Psoas muscle (tissue), 8 donors: Measurements from ENCODE around the gene SLFNL1. TPM values are rescaled to one million over a fixed set of nuclear protein-coding genes. Genes with fewer than 3 reads are reported as not detected.

Source experiments
- ATAC-seq, 4 donors: fragments of 200-7000 bp; cut with Tn5 transposase; one replicate each; pipeline ENCODE4 v1.9.1; 2020; ENCODE audit warnings: moderate library complexity in 3 of 4, mild to moderate bottlenecking in 2 of 4
- DNase-seq, 2 donors: peaks; one replicate each; pipeline ENCODE4 v3.0.0-alpha.2; 2020
- H3K27ac ChIP-seq: fragments of 200-600 bp; one replicate; pipeline ENCODE4 v1.8.0; 2022
- H3K27me3 ChIP-seq, 3 donors: fragments of 200-600 bp in 1 of 3; one replicate each; pipeline versions ENCODE4 v1.6.1 to v1.8.0; 2013 to 2022; ENCODE audit warnings: low read length in 2 of 3, mild to moderate bottlenecking in 2 of 3, moderate library complexity in 1 of 3; ENCODE audit not compliant: insufficient read depth in 3 of 3
- H3K36me3 ChIP-seq, 2 donors: fragments of 200-600 bp in 1 of 2; one replicate each; pipeline versions ENCODE4 v1.6.1 to v1.8.0; 2013 to 2022; ENCODE audit warnings: low read depth in 1 of 2, mild to moderate bottlenecking in 1 of 2, moderate library complexity in 1 of 2; ENCODE audit not compliant: insufficient read depth in 1 of 2
- H3K4me1 ChIP-seq: fragments of 200-600 bp; one replicate; pipeline ENCODE4 v1.8.0; 2022
- H3K4me3 ChIP-seq: fragments of 200-600 bp; one replicate; pipeline ENCODE4 v1.8.0; 2022; ENCODE audit warnings: mild to moderate bottlenecking
- H3K9me3 ChIP-seq: fragments of 200-600 bp; one replicate; pipeline ENCODE4 v1.8.0; 2022
- WGBS, 3 donors: extraction: QIAGEN DNeasy Blood & Tissue Kit; methylation state at CpG; one replicate each; pipeline versions ENCODE4 v1.1.6 to v1.1.7; 2013; 5-methylcytosine and 5-hydroxymethylcytosine counted together
- intact Hi-C, 2 donors: fragments of 100-400 bp; cut with DNase I; formaldehyde crosslinking; loops; one replicate each; pipeline versions ENCODE4 v1.11.0 to v1.14.2; 2022
- polyA plus RNA-seq, 3 donors: library from polyadenylated mRNA; stranded (reverse); fragments of 200-250 nt; gene quantifications; one replicate each; pipeline ENCODE4 v1.2.3, GENCODE V29; 2013
- total RNA-seq, 4 donors: library from RNA; stranded (reverse); fragmentation: NEBNext Ultra II Directional in 2 of 4; extraction: Animal tissue kit (Norgen Biotek cat#: 25700) in 2 of 4; gene quantifications; one replicate each; pipeline versions ENCODE4 v1.2.1 to v1.2.4, GENCODE V29; 2021 to 2023
- TF ChIP-seq, protein P1 (sequence below): fragments of 200-600 bp; IDR thresholded peaks from one replicate; pipeline ENCODE4 v1.8.0; 2022; ENCODE audit warnings: antibody characterized with exemption
- donor health status: healthy with polysubstance abuse.
- donor health status: DM: no; HTN: no; CAD: no; lungs with moderate emphysema.
- donor health status: Bipolar disorder and iron deficiency.
- donor health status: healthy.
- donor health status: DM: yes; HTN: yes; CAD: no.
- donor health status: DM: no; HTN: no; CAD: no.
- donor health status: DM: no; HTN: no; CAD: no.
- donor health status: DM: yes; HTN: yes; CAD: no.

Gene SLFNL1
- total and polyA plus RNA-seq, 7 donors = 0.13 to 0.58 (median 0.17) TPM

DNA sequence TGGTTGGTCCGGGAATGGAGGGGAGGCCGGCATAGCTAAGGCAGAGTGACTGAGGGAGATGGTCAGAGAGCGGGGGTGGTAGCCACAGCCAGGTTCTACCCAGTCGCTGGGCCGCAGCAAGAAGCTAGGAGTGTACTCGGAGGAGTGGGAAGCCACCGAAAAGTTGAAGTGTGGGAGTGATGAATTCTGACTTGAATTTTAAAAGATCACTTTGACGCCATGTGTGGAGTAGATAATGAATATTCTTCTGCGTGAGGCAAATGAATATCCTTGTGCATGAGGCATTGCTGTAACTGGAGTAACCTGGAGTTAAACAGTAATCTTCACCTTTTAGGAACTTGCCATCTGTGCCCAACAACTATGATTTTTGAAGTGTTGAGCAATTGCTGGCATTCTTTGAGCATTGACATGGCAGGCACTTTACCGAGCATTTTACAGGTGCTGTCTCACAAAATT lies 35.2 kb downstream of the SLFNL1 start:
- no peak for DNase-seq
- Histone ChIP-seq H3K27me3 (no peaks in the 10 kb centered on the region), H3K4me1 (peaks cover 2% of the 10 kb centered on the region), H3K9me3 (no peaks in the 10 kb centered on the region), H3K27ac (no peak overlapping the region), H3K36me3 (peaks cover 20 to 82% of the 10 kb centered on the region in 2 donors), H3K4me3 (no peak overlapping the region)
- intact Hi-C loops = no loop called here
- WGBS, 3 donors = 84 to 93% (median 89%) methylated on average over 10 of the region's 10 CpGs
- TF ChIP-seq, protein P1, sequence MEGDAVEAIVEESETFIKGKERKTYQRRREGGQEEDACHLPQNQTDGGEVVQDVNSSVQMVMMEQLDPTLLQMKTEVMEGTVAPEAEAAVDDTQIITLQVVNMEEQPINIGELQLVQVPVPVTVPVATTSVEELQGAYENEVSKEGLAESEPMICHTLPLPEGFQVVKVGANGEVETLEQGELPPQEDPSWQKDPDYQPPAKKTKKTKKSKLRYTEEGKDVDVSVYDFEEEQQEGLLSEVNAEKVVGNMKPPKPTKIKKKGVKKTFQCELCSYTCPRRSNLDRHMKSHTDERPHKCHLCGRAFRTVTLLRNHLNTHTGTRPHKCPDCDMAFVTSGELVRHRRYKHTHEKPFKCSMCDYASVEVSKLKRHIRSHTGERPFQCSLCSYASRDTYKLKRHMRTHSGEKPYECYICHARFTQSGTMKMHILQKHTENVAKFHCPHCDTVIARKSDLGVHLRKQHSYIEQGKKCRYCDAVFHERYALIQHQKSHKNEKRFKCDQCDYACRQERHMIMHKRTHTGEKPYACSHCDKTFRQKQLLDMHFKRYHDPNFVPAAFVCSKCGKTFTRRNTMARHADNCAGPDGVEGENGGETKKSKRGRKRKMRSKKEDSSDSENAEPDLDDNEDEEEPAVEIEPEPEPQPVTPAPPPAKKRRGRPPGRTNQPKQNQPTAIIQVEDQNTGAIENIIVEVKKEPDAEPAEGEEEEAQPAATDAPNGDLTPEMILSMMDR = no peak
- ATAC-seq = no peak

DNA sequence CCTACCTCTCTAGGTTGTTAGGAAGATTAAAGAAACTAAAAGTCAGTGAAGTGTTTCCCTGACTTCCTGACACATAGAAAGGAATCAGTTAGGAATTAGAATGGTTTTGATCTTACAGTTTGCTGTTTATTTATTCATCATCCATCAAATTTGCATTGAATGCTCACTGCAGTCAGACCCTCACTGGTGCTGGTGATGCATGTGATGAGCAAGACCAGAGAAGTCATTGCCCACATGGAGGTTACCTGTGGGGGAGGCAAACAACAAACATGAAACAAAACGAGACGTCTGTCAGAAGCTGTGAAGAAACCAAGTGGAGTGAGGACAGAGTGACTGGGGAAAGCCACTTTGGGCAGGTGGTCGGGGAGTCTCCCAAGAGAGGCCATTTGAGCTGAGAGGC lies 35.6 kb downstream of the SLFNL1 start:
- Histone ChIP-seq H3K27ac (no peak overlapping the region), H3K4me1 (peaks cover 7% of the 10 kb centered on the region), H3K9me3 (no peaks in the 10 kb centered on the region), H3K4me3 (no peak overlapping the region), H3K36me3 (peaks cover 18 to 78% of the 10 kb centered on the region in 2 donors), H3K27me3 (no peaks in the 10 kb centered on the region)
- ATAC-seq (no peak), DNase-seq (no peak)
- intact Hi-C loops = no loop called here
- TF ChIP-seq, protein P1 = no peak
- WGBS, 3 donors = 60 to 80% (median 74%) methylated on average over 3 of the region's 3 CpGs

DNA sequence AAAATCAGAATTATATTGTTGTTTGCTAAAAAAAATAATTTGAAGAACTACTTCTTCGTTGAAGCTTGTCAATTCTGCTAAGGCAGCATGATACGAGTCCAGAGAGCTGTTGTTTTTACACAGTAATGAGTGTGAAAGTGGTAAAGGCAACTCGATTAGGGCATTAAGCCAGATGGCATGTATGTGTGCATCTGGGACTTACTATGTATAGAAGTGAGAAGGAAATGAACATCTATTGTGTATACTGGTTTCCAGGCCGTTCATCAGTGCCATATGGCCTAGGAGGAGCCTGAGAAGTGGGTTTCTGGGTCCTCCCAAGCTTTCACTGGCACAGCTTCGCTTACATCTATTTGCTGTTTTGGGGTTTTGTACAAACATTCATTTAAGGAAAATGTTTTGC lies 36.4 kb downstream of the SLFNL1 start:
- WGBS, 3 donors = 58 to 73% (median 62%) methylated on average over 5 of the region's 5 CpGs
- Histone ChIP-seq H3K4me1 (peaks cover 13% of the 10 kb centered on the region), H3K27me3 (no peaks in the 10 kb centered on the region), H3K9me3 (no peaks in the 10 kb centered on the region), H3K27ac (no peak overlapping the region), H3K4me3 (no peak overlapping the region), H3K36me3 (peaks cover 15 to 70% of the 10 kb centered on the region in 2 donors)
- DNase-seq (no peak), ATAC-seq (no peak)
- TF ChIP-seq, protein P1 = no peak
- intact Hi-C loops = no loop called here

DNA sequence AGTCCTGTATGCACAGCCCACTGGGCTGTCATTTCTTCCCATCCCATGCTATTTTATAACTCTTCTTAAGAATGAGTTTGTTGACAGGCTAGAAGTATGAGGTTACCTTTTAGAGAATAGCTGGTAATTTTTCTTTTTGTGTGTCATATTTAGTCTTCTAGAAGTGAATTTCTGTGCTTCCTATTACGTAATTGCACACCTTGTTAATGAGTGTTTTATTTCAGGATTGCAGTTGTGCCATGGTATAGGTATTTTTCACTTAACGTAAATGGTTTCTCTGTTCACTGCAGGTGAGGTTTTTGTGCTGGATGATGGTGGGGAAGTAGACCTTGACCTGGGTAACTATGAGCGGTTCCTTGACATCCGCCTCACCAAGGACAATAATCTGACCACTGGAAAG lies 37.0 kb downstream of the SLFNL1 start:
- no peak for ATAC-seq
- DNase-seq = no peak
- Histone ChIP-seq H3K27me3 (no peaks in the 10 kb centered on the region), H3K27ac (no peak overlapping the region), H3K4me1 (peaks cover 13% of the 10 kb centered on the region), H3K4me3 (no peak overlapping the region), H3K36me3 (peaks cover 15 to 64% of the 10 kb centered on the region in 2 donors), H3K9me3 (no peaks in the 10 kb centered on the region)
- 96 to 99% (median 97%) methylated on average over 4 of the region's 4 CpGs for WGBS, 3 donors
- TF ChIP-seq, protein P1 = no peak
- intact Hi-C loops = no loop called here

DNA sequence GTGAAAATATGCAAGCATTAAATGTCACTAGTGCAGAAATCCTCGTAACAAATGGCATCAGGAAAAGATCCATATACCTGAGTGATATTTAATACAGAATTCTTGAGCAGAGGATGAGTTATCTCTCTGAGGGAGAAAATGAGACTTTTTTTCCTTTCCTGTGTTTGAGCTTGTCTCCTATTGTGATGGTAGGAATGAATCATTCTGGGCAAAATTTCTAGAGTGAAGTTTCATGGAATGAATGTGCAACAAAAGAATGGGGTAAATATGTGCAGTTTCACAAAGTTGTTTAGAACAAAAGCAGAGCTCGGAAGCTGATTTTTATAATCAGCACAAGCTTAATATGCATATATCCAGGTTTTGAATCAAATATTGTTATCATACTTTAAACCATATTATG lies 37.5 kb downstream of the SLFNL1 start:
- Histone ChIP-seq H3K27me3 (no peaks in the 10 kb centered on the region), H3K4me3 (no peak overlapping the region), H3K36me3 (peaks cover 11 to 60% of the 10 kb centered on the region in 2 donors), H3K9me3 (no peaks in the 10 kb centered on the region), H3K4me1 (peaks cover 13% of the 10 kb centered on the region), H3K27ac (no peak overlapping the region)
- ATAC-seq (no peak), DNase-seq (no peak)
- TF ChIP-seq, protein P1 = no peak
- intact Hi-C loops = no loop called here
- 87 to 95% (median 91%) methylated on average over 2 of the region's 2 CpGs for WGBS, 3 donors
